ENCODE results near the gene APBB1IP. TPM values are rescaled to one million over a fixed set of nuclear protein-coding genes. Genes with fewer than 3 reads are reported as not detected.
"Not testable (repeated sequence)": the region's sequence is repeated elsewhere in the genome, so short reads cannot be mapped to it uniquely, and the experiment has no call there.

Gene APBB1IP
- total RNA-seq = 10 to 100 TPM in 4 of 9 donors, 1 to 10 TPM in 3, under 1 TPM in 2; 0.60 to 16.1 (median 9.4) TPM
- 1 to 10 TPM; 3.6 to 5.5 (median 4.8) TPM for polyA plus RNA-seq
- long read RNA-seq, donor 1 = 0 reads
- long read RNA-seq, donor 2 = 0 reads
- long read RNA-seq, donor 3 = 0 reads
- long read RNA-seq, donor 4, partial matches to known transcripts = 13 of 14 reads
- long read RNA-seq, donor 4, other reads (novel, unspliced or antisense) = 1 of 14 reads
- long read RNA-seq, donor 5, partial matches to known transcripts = 3 of 5 reads
- long read RNA-seq, donor 5, other reads (novel, unspliced or antisense) = 1 of 5 reads
- long read RNA-seq, donor 6, partial matches to known transcripts = 6 of 7 reads
- long read RNA-seq, donor 6, other reads (novel, unspliced or antisense) = 1 of 7 reads
- long read RNA-seq, donor 7 = 0 reads
- long read RNA-seq, donor 8 = 0 reads
- long read RNA-seq, donor 9 = 0 reads
- long read RNA-seq, donor 10 = 0 reads

GRCh38 chr10:26437637-26438461 lies at the start of gene APBB1IP:
Gene APBB1IP (plus strand): TSS chr10:26438341. CDS start chr10:26492327, 53,986 bp downstream.
- DNase-seq = peak; percentile 45 to 80 (median 57)
- TF ChIP-seq POLR2A (IDR thresholded peaks at IDR 0.05) = peak in 1 of 2 donors; percentile 17
- TF ChIP-seq CTCF (IDR thresholded peaks at IDR 0.05) = no peak
- Histone ChIP-seq H3K27me3 (no peaks in the 10 kb centered on the region), H3K9me3 (replicated peaks in 1 of 3) (no peaks in the 10 kb centered on the region), H3K4me3 (peak within 1 kb of the TSS in 2 of 4 donors; percentile 9 to 50), H3K36me3 (replicated peaks in 1 of 2) (no peaks in the 10 kb centered on the region), H3K27ac (peak within 1 kb of the TSS; percentile 25 to 84 (median 66)), H3K4me1 (replicated peaks in 1 of 2) (no peaks in the 10 kb centered on the region)
- 11 to 30% (median 14%) methylated on average over 19 to 36 of the region's 36 CpGs for WGBS, 4 donors
- intact Hi-C loops (cut with DNase I) = no loop called here

- no peaks in the 10 kb centered on the region for H3K9me3 ChIP-seq (replicated peaks in 1 of 3)
- H3K4me1 ChIP-seq (replicated peaks in 1 of 2) = no peaks in the 10 kb centered on the region
- H3K27ac ChIP-seq = no peak overlapping the region
- peaks cover 9% of the 10 kb centered on the region for H3K27me3 ChIP-seq
- no peak overlapping the region for H3K4me3 ChIP-seq
- intact Hi-C loops (cut with DNase I) = no loop called here
- TF ChIP-seq POLR2A (IDR thresholded peaks at IDR 0.05) = no peak
- TF ChIP-seq CTCF (IDR thresholded peaks at IDR 0.05) = no peak
- H3K36me3 ChIP-seq (replicated peaks in 1 of 2) = no peaks in the 10 kb centered on the region
- 82 to 91% (median 83%) methylated on average over 3 of the region's 3 CpGs for WGBS, 4 donors
- no peak for DNase-seq
These were observed 48.6 kb upstream of the APBB1IP start for GRCh38 chr10:26389533-26389932.

- peak in 1 of 7 donors; percentile 6 for DNase-seq
- Histone ChIP-seq H3K9me3 (replicated peaks in 1 of 3) (no peaks in the 10 kb centered on the region), H3K27me3 (peaks cover 9% of the 10 kb centered on the region), H3K4me3 (peak overlapping the region in 1 of 4 donors; percentile 20), H3K27ac (no peak overlapping the region), H3K36me3 (replicated peaks in 1 of 2) (no peaks in the 10 kb centered on the region), H3K4me1 (replicated peaks in 1 of 2) (no peaks in the 10 kb centered on the region)
- intact Hi-C loops (cut with DNase I) = no loop called here
- 15 to 39% (median 23%) methylated on average over 19 to 69 of the region's 69 CpGs for WGBS, 4 donors
- TF ChIP-seq CTCF (IDR thresholded peaks at IDR 0.05) (no peak), POLR2A (IDR thresholded peaks at IDR 0.05) (no peak)
These were observed 46.1 kb upstream of the APBB1IP start for GRCh38 chr10:26391701-26392695.

- H3K27ac ChIP-seq; intact Hi-C loops (cut with DNase I); H3K36me3 ChIP-seq (replicated peaks in 1 of 2); H3K4me3 ChIP-seq; H3K4me1 ChIP-seq (replicated peaks in 1 of 2); H3K27me3 ChIP-seq; H3K9me3 ChIP-seq (replicated peaks in 1 of 3); DNase-seq: not testable (repeated sequence)
- 67 to 85% (median 78%) methylated on average over 2 of the region's 2 CpGs for WGBS, 4 donors
These were observed 39.8 kb upstream of the APBB1IP start for GRCh38 chr10:26398353-26398752.
